ENCODE data around the gene RBPMS2. TPM values are rescaled to one million over a fixed set of nuclear protein-coding genes. Genes with fewer than 3 reads are reported as not detected.

RBPMS2 gene
- total and polyA plus RNA-seq, 2 donors (not counting 3 experiments of a cell fraction or from before 2014, with no cell fraction given), result 2.3 to 7.8 TPM

DNA sequence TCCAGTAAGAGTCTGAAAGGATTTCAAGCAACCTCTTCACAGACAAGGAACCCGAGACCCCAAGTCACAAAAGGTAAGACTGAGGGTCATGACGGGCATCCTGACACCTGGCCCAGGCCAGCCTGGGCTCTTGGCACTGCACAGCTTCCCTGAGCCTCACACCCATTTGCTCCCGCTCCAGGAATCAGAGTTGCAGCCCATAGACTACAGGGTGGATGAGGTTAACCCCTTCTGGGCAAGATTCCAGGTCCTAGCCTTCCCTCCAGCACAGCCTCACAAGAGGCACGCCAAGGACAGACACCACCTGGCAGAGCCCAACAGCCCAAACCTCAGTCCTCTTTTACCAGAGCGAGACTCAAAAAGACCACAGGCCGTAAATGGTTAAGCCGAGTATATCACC lies 36.2 kb downstream of the RBPMS2 start:
- Histone ChIP-seq H3K27me3 (ENCODE audit: control insufficient read depth in 2 of 2, insufficient read depth in 2 of 2, low read length in 2 of 2) (no peaks in the 10 kb centered on the region), H3K4me1 (ENCODE audit: control insufficient read depth, extremely low read depth, insufficient read depth, low read length) (no peaks in the 10 kb centered on the region), H3K9ac (replicated peaks; ENCODE audit: extremely low read depth, insufficient read depth, low read length) (no peak overlapping the region), H3K79me2 (ENCODE audit: control insufficient read depth, insufficient read depth, low read length) (no peaks in the 10 kb centered on the region), H3K4me2 (ENCODE audit: insufficient read depth, low read length) (no peak overlapping the region), H4K20me1 (replicated peaks; ENCODE audit: control insufficient read depth, extremely low read depth, insufficient read depth, low read length) (no peaks in the 10 kb centered on the region), H3K9me1 (replicated peaks; ENCODE audit: control insufficient read depth, extremely low read depth, insufficient read depth, low read length) (no peaks in the 10 kb centered on the region), H2AFZ (ENCODE audit: low read depth, low read length) (no peak overlapping the region), H3K4me3 (replicated peaks in 1 of 3; ENCODE audit: insufficient read depth in 1 of 3, low read depth in 1 of 3, low read length in 3 of 3) (no peak overlapping the region), H3K27ac (ENCODE audit: insufficient read depth, low read depth, low read length) (no peak overlapping the region), H3K9me3 (replicated peaks; ENCODE audit: control insufficient read depth, insufficient read depth, low read length) (no peaks in the 10 kb centered on the region), H3K36me3 (ENCODE audit: control insufficient read depth in 2 of 2, extremely low read depth in 1 of 2, insufficient read depth in 2 of 2, low read length in 2 of 2) (no peaks in the 10 kb centered on the region)
- CTCF ChIA-PET, result interaction anchor here (0.6 to 4.1 kb wide), 3 partner anchors 11 to 309 kb away, joined by 3 to 25 read pairs (median 3); no protein-coding TSS in a partner anchor
- BruUV-seq (replicated peaks), result no TSS peak
- DNase-seq (ENCODE audit: low read depth, low spot score), result no peak
- POLR2A ChIA-PET, result no interaction called here
- TF ChIP-seq POLR2A (IDR thresholded peaks at IDR 0.05; ENCODE audit: low read depth, low read length) (no peak), FOS (IDR thresholded peaks at IDR 0.05; ENCODE audit: borderline replicate concordance, insufficient read depth, low read length) (no peak), EZH2 (IDR thresholded peaks at IDR 0.05; ENCODE audit: borderline replicate concordance, low read depth, low read length, severe bottlenecking) (no peak), POLR2AphosphoS5 (IDR thresholded peaks at IDR 0.05; ENCODE audit: insufficient read depth, low read depth, low read length) (no peak), MYC (IDR thresholded peaks at IDR 0.05; ENCODE audit: low read depth, low read length) (no peak), JUN (IDR thresholded peaks at IDR 0.05; ENCODE audit: borderline replicate concordance, insufficient read depth, insufficient read length, low read depth) (no peak), GATA2 (IDR thresholded peaks at IDR 0.05; ENCODE audit: insufficient read depth, insufficient read length, low read depth, low read length) (no peak)
- TF ChIP-seq, protein P1, sequence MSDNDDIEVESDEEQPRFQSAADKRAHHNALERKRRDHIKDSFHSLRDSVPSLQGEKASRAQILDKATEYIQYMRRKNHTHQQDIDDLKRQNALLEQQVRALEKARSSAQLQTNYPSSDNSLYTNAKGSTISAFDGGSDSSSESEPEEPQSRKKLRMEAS (IDR thresholded peaks at IDR 0.05; ENCODE audit: insufficient read depth, insufficient read length), result no peak
- TF ChIP-seq, protein P2, sequence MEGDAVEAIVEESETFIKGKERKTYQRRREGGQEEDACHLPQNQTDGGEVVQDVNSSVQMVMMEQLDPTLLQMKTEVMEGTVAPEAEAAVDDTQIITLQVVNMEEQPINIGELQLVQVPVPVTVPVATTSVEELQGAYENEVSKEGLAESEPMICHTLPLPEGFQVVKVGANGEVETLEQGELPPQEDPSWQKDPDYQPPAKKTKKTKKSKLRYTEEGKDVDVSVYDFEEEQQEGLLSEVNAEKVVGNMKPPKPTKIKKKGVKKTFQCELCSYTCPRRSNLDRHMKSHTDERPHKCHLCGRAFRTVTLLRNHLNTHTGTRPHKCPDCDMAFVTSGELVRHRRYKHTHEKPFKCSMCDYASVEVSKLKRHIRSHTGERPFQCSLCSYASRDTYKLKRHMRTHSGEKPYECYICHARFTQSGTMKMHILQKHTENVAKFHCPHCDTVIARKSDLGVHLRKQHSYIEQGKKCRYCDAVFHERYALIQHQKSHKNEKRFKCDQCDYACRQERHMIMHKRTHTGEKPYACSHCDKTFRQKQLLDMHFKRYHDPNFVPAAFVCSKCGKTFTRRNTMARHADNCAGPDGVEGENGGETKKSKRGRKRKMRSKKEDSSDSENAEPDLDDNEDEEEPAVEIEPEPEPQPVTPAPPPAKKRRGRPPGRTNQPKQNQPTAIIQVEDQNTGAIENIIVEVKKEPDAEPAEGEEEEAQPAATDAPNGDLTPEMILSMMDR (IDR thresholded peaks at IDR 0.05; ENCODE audit: extremely low read depth in 1 of 2, insufficient read depth in 1 of 2, low read depth in 1 of 2, low read length in 2 of 2), result no peak
- intact Hi-C loops (cut with micrococcal nuclease), result no loop called here
- dilution Hi-C loops (cut with MboI; ENCODE audit: extremely low pct_ligation_motif_present, low sequenced_read_pairs), result no loop called here
- FAIRE-seq, result no peak

All from endothelial cell of umbilical vein (primary cell).